ENCODE data around the gene STXBP3. TPM values are rescaled to one million over a fixed set of nuclear protein-coding genes. Genes with fewer than 3 reads are reported as not detected.

STXBP3 gene
- total RNA-seq, 1 experiment from 2014 or later = 30.3 TPM

DNA sequence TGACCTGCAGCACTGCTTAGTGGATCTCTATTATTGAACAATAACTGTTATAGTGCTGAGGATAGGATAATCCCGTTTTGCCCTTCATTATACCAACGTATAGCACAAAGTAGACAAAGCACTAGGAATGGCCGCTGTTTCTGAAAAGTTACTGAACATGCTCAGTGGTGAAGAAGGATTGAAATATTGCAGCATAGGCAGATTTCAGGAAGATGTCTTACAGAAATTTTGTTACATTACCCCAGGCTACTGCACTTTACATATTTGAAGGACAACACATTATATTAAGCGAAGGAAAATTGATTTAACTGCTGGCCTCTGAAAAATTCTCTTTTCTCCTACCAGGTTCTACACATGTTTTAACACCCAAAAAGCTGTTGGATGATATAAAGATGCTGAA lies 62.0 kb downstream of the STXBP3 start:
- no peaks in the 10 kb centered on the region for H3K9me3 Mint-ChIP-seq (ENCODE audit: low read depth, unreplicated experiment)
- H3K36me3 Mint-ChIP-seq (ENCODE audit: insufficient read depth, unreplicated experiment) = peaks cover 5% of the 10 kb centered on the region
- BruUV-seq (replicated peaks) = no TSS peak
- CTCF ChIA-PET = no interaction called here
- DNase-seq = no peak
- H3K4me3 Mint-ChIP-seq (ENCODE audit: low read depth, unreplicated experiment) = no peak overlapping the region
- no peaks in the 10 kb centered on the region for H3K27me3 Mint-ChIP-seq (ENCODE audit: unreplicated experiment)
- no peak overlapping the region for H3K27ac Mint-ChIP-seq (ENCODE audit: unreplicated experiment)
- intact Hi-C loops (cut with micrococcal nuclease; ENCODE audit: unreplicated experiment) = no loop called here
- H3K4me1 Mint-ChIP-seq (ENCODE audit: low read depth, unreplicated experiment) = no peaks in the 10 kb centered on the region
- TF ChIP-seq, protein P1, sequence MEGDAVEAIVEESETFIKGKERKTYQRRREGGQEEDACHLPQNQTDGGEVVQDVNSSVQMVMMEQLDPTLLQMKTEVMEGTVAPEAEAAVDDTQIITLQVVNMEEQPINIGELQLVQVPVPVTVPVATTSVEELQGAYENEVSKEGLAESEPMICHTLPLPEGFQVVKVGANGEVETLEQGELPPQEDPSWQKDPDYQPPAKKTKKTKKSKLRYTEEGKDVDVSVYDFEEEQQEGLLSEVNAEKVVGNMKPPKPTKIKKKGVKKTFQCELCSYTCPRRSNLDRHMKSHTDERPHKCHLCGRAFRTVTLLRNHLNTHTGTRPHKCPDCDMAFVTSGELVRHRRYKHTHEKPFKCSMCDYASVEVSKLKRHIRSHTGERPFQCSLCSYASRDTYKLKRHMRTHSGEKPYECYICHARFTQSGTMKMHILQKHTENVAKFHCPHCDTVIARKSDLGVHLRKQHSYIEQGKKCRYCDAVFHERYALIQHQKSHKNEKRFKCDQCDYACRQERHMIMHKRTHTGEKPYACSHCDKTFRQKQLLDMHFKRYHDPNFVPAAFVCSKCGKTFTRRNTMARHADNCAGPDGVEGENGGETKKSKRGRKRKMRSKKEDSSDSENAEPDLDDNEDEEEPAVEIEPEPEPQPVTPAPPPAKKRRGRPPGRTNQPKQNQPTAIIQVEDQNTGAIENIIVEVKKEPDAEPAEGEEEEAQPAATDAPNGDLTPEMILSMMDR (IDR thresholded peaks at IDR 0.05; ENCODE audit: unreplicated experiment) = no peak

DNA sequence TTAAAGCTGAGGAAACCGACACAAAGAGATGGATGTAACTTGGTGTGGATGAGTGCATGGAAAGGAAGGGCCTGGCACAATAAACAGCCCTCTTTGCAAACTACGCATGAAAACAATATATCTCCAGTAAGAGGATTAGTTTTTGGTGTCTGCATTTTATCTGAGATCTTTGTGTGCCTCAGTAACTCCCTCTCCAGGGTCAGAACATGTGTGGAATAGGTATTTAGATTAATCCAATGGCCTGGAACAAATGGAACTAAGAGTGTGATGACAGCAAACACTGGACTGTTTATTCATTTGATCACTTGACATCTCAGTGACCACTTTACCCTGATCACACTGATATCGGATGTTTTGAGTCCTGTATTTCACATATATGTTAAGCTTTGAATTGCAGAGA lies 65.1 kb downstream of the STXBP3 start:
- BruUV-seq (replicated peaks) = no TSS peak
- TF ChIP-seq, protein P1 (IDR thresholded peaks at IDR 0.05; ENCODE audit: unreplicated experiment) = no peak
- H3K4me3 Mint-ChIP-seq (ENCODE audit: low read depth, unreplicated experiment) = no peak overlapping the region
- H3K9me3 Mint-ChIP-seq (ENCODE audit: low read depth, unreplicated experiment) = no peaks in the 10 kb centered on the region
- no peak for DNase-seq
- no peaks in the 10 kb centered on the region for H3K36me3 Mint-ChIP-seq (ENCODE audit: insufficient read depth, unreplicated experiment)
- CTCF ChIA-PET = no interaction called here
- H3K27ac Mint-ChIP-seq (ENCODE audit: unreplicated experiment) = no peak overlapping the region
- H3K27me3 Mint-ChIP-seq (ENCODE audit: unreplicated experiment) = no peaks in the 10 kb centered on the region
- intact Hi-C loops (cut with micrococcal nuclease; ENCODE audit: unreplicated experiment) = no loop called here
- H3K4me1 Mint-ChIP-seq (ENCODE audit: low read depth, unreplicated experiment) = peaks cover 6% of the 10 kb centered on the region

DNA sequence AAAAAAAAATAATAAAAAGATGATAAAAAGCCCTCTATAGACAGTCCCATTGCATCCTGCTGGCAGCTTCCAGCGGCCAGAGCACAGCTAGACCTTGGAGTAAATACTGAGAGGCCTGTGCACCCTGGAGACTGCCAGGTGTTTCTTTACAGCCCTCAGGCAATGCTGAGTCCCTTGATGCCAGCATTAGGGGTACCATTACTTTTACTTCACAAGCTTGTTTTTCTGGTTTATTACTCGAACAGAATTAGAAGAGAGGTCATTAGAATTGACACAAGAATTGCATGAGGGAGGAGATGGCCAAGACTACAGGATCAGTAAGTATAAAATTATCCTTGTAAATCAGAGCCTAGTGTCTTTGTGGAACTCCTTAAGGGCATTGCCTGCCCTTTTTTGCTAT lies 66.9 kb downstream of the STXBP3 start:
- no peak overlapping the region for H3K27ac Mint-ChIP-seq (ENCODE audit: unreplicated experiment)
- TF ChIP-seq, protein P1 (IDR thresholded peaks at IDR 0.05; ENCODE audit: unreplicated experiment) = no peak
- no peaks in the 10 kb centered on the region for H3K36me3 Mint-ChIP-seq (ENCODE audit: insufficient read depth, unreplicated experiment)
- H3K4me3 Mint-ChIP-seq (ENCODE audit: low read depth, unreplicated experiment) = no peak overlapping the region
- no peaks in the 10 kb centered on the region for H3K27me3 Mint-ChIP-seq (ENCODE audit: unreplicated experiment)
- H3K4me1 Mint-ChIP-seq (ENCODE audit: low read depth, unreplicated experiment) = peaks cover 7% of the 10 kb centered on the region
- intact Hi-C loops (cut with micrococcal nuclease; ENCODE audit: unreplicated experiment) = no loop called here
- BruUV-seq (replicated peaks) = no TSS peak
- DNase-seq = no peak
- H3K9me3 Mint-ChIP-seq (ENCODE audit: low read depth, unreplicated experiment) = no peaks in the 10 kb centered on the region
- CTCF ChIA-PET = no interaction called here

DNA sequence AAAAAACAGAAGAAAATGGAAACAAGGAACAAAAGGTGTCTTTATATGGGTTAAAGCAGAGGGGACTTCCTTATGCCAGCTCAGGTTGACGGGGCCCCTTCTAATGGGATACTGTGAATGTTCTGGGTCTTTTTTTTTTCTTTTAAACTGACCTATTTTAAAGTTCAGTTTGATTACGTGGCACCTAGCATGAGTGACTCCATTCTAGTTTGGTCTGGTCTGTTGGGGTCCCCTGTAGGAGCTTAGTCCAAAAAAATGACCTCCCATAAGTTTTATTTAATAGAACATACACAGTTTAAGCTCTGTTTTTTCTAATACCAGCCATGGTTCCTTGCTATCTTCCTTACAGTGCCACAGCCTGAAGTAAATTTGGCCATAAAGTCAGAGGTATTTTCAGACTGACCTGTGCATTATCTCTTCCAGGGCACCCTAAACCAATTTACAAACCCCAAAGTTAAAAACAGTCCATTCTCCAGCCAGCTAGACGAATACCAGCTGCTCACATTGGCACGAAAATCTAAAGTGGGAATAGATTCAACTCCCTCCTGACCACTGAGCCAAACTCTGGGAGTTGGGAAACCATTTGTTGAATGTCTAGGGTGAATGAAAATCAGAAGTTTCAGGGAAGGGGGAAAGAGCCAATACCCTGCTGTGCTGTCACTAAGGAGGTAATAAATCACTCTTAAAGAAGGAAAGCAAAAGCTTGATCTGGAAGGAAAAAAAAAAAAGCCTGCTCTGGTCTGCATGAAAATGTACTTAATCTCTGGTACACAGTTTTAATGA lies 68.1 kb downstream of the STXBP3 start:
- no peaks in the 10 kb centered on the region for H3K9me3 Mint-ChIP-seq (ENCODE audit: low read depth, unreplicated experiment)
- CTCF ChIA-PET = no interaction called here
- no peak overlapping the region for H3K4me3 Mint-ChIP-seq (ENCODE audit: low read depth, unreplicated experiment)
- no peaks in the 10 kb centered on the region for H3K27me3 Mint-ChIP-seq (ENCODE audit: unreplicated experiment)
- no peak for DNase-seq
- H3K36me3 Mint-ChIP-seq (ENCODE audit: insufficient read depth, unreplicated experiment) = no peaks in the 10 kb centered on the region
- TF ChIP-seq, protein P1 (IDR thresholded peaks at IDR 0.05; ENCODE audit: unreplicated experiment) = no peak
- intact Hi-C loops (cut with micrococcal nuclease; ENCODE audit: unreplicated experiment) = no loop called here
- peaks cover 7% of the 10 kb centered on the region for H3K4me1 Mint-ChIP-seq (ENCODE audit: low read depth, unreplicated experiment)
- no peak overlapping the region for H3K27ac Mint-ChIP-seq (ENCODE audit: unreplicated experiment)
- BruUV-seq (replicated peaks) = no TSS peak
